ENCODE data around the gene ADRA2A. TPM values are rescaled to one million over a fixed set of nuclear protein-coding genes. Genes with fewer than 3 reads are reported as not detected.

Gene ADRA2A
- polyA plus RNA-seq, 1 donor from 2014 or later: not detected

DNA sequence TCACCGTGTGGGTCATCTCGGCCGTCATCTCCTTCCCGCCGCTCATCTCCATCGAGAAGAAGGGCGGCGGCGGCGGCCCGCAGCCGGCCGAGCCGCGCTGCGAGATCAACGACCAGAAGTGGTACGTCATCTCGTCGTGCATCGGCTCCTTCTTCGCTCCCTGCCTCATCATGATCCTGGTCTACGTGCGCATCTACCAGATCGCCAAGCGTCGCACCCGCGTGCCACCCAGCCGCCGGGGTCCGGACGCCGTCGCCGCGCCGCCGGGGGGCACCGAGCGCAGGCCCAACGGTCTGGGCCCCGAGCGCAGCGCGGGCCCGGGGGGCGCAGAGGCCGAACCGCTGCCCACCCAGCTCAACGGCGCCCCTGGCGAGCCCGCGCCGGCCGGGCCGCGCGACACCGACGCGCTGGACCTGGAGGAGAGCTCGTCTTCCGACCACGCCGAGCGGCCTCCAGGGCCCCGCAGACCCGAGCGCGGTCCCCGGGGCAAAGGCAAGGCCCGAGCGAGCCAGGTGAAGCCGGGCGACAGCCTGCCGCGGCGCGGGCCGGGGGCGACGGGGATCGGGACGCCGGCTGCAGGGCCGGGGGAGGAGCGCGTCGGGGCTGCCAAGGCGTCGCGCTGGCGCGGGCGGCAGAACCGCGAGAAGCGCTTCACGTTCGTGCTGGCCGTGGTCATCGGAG is 1.8 kb downstream of the ADRA2A start:
- H3K36me3 Mint-ChIP-seq: peaks cover 2% of the 10 kb centered on the region
- H3K4me3 Mint-ChIP-seq: peak overlapping the region in 1 of 4 donors; percentile 52
- no peak overlapping the region for H3K27ac Mint-ChIP-seq
- peaks cover 0 to 4% (median 3%) of the 10 kb centered on the region in 3 donors for H3K4me1 Mint-ChIP-seq
- H3K27me3 Mint-ChIP-seq: peaks cover 48% of the 10 kb centered on the region
- H3K9me3 Mint-ChIP-seq: peaks cover 0 to 1% (median 1%) of the 10 kb centered on the region in 3 donors

DNA sequence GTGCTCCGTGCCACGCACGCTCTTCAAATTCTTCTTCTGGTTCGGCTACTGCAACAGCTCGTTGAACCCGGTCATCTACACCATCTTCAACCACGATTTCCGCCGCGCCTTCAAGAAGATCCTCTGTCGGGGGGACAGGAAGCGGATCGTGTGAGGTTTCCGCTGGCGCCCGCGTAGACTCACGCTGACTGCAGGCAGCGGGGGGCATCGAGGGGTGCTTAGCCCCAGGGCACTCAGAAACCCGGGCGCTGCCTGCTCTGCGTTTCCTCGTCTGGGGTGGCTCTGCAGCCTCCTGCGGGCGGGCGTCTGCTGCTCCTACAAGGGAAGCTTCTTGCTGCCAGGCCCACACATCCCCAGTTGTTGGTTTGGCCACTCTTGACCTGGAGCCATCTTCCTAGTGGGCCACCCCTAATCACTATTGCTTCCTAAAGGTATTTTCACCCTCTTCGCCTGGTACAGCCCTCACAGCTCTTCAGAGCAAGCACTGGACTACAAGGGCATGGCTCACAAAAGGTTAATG is 2.5 kb downstream of the ADRA2A start:
- Mint-ChIP-seq H3K36me3 (peaks cover 2% of the 10 kb centered on the region), H3K4me1 (peaks cover 0 to 4% (median 3%) of the 10 kb centered on the region in 3 donors), H3K4me3 (peak overlapping the region in 2 of 4 donors; percentile 52 to 57), H3K27ac (no peak overlapping the region), H3K9me3 (peaks cover 0 to 1% (median 1%) of the 10 kb centered on the region in 3 donors), H3K27me3 (peaks cover 44% of the 10 kb centered on the region)

DNA sequence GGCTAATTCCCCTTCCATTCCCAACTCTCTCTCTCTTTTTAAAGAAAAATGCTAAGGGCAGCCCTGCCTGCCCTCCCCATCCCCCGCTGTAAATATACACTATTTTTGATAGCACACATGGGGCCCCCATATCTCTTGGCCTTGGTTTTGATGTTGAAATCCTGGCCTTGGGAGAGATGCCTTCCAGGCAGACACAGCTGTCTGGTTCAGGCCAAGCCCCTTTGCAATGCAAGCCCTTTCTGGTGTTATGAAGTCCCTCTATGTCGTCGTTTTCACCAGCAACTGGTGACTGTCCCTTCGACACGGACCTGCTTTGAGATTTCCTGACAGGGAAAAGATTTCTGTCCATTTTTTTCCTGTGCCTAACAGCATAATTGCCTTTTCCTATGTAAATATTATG is 3.0 kb downstream of the ADRA2A start:
- Mint-ChIP-seq H3K4me1 (peaks cover 0 to 4% (median 3%) of the 10 kb centered on the region in 3 donors), H3K27me3 (peaks cover 43% of the 10 kb centered on the region), H3K27ac (no peak overlapping the region), H3K9me3 (peaks cover 0 to 1% (median 1%) of the 10 kb centered on the region in 3 donors), H3K36me3 (peaks cover 2% of the 10 kb centered on the region), H3K4me3 (peak overlapping the region in 2 of 4 donors; percentile 52 to 57)

DNA sequence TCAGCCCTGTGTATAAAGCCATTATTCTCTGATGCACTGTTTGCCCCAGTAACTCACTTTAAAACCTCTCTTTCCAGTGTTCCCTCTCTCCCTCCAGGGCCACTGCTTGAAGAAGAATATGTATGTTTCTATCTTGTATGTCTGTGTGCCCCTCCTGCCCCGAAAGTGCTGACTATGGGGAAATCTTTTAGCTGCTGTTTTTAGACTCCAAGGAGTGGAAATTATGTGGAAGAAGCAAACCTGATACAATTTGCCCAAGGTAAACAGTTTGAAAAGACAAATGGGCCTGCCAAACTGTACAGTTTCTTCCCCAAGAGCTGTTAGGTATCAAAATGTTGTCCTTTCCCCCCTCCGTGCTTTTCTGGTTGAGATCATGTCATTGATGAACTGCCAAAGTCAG is 3.4 kb downstream of the ADRA2A start:
- H3K4me1 Mint-ChIP-seq: peaks cover 0 to 4% (median 3%) of the 10 kb centered on the region in 3 donors
- peaks cover 0 to 3% (median 1%) of the 10 kb centered on the region in 3 donors for H3K9me3 Mint-ChIP-seq
- no peak overlapping the region for H3K27ac Mint-ChIP-seq
- peaks cover 42% of the 10 kb centered on the region for H3K27me3 Mint-ChIP-seq
- H3K4me3 Mint-ChIP-seq: peak overlapping the region in 1 of 4 donors; percentile 52
- peaks cover 3% of the 10 kb centered on the region for H3K36me3 Mint-ChIP-seq

DNA sequence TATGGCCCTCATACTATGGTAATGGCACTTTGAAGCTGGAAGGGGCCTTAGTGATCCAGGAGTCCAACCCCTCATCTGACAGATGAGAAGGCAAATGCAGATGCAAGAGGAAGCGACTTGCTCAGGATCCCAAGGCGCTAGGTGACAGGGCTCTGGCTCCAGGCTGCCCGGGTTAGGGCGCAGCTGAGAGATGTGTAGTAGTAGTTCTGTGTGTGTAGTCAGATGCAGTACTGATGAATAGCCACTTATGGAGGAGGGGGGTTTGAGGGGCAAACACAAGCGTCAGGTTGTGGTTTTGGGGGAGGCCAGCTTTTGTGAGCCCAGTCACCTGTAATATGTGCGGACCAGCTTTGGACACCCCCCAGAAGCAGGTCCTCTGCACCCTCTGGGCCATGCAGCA is 4.8 kb downstream of the ADRA2A start:
- Mint-ChIP-seq H3K9me3 (peaks cover 0 to 9% (median 1%) of the 10 kb centered on the region in 3 donors), H3K4me1 (peaks cover 0 to 1% (median 0%) of the 10 kb centered on the region in 3 donors), H3K27ac (no peak overlapping the region), H3K36me3 (peaks cover 4% of the 10 kb centered on the region), H3K27me3 (peaks cover 33% of the 10 kb centered on the region), H3K4me3 (no peak overlapping the region)

DNA sequence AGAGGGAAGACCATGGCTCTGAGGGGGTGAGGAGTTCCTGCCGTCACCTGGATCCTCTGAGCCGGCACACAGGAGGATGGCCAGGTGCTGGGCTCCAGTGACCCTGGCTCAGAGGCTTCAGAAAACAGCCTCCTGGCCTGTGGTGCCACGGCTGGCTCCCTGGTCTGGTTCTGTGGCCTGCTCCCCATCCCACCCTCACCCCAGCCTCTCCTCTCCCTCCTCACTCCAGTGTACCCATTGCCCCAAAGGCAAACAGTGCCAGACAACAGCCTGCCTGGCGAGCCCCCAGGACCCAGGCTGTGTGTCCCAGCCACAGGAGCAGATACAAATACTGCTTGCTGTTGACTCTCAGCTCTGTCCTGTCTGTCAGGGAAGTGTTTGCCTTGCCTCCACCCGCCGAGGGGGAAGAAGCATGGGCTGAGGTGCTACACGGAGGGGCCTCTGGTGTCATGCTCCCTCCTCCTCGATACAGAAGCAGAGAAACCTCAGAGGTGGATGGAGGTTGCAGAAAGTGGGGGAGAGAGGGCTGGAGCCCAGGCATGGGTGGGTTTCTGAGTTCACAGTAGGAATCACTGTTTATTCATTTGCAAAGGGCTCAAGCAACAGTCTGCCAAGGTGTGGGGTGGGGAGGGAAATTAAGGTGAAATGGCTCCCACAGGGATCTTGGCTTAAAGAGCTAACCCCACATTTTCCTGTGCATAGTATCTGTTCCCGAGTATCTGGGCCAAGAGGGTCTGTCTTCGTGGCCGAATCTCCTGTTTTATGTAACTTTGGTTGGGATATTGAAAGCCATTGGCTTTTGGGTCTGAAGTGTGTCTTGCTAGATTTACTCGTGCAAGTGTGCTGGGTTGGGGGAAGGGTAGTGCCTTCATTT is 5.5 kb downstream of the ADRA2A start:
- H3K27me3 Mint-ChIP-seq: peaks cover 30% of the 10 kb centered on the region
- no peak overlapping the region for H3K4me3 Mint-ChIP-seq
- peaks cover 4% of the 10 kb centered on the region for H3K36me3 Mint-ChIP-seq
- H3K27ac Mint-ChIP-seq: no peak overlapping the region
- peaks cover 0 to 12% (median 1%) of the 10 kb centered on the region in 3 donors for H3K9me3 Mint-ChIP-seq
- H3K4me1 Mint-ChIP-seq: peaks cover 0 to 1% (median 0%) of the 10 kb centered on the region in 3 donors

DNA sequence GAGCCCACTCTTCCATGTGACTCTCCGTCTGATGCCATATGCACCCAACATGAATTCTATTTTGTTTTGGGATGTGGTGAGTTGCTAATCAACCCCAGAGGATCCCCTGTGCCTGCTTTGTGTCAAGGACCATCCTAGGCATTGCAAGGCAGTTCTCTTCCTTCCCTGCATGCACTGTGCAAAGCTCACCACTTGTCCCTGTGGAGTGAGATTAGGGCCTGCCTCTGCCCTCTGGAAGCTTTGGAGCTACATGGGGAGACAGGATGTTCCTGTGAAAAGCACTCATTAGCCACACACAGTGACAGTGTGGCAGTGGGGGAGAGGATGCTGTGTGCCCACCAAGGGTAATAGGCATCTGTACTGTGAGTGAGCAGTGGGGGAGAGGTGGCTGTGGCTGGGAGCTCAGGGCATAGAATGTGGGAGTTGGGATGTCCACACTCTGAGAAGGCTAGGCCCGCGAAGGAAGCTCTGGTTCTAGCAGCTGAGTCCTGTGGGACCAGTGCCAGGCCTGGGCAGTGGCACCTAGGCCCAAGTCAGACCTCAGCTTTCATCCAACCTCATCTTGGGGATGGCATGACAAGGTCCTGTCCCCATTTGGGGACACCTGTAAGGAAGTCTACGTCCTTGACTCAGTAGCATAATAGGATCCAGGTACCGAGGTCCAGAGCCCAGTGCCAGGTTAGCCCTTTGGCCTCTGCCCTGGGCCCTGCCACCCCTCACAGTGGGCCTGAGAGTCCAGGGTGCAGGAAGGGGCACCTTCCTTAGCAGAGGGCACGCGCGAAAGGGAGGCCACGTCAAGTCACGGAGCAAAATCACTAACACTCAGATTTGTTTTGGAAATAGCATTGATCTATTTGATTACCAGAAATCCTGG is 6.6 kb downstream of the ADRA2A start:
- no peaks in the 10 kb centered on the region for H3K4me1 Mint-ChIP-seq
- H3K27ac Mint-ChIP-seq: no peak overlapping the region
- H3K9me3 Mint-ChIP-seq: peaks cover 0 to 13% (median 1%) of the 10 kb centered on the region in 3 donors
- H3K4me3 Mint-ChIP-seq: no peak overlapping the region
- peaks cover 4% of the 10 kb centered on the region for H3K36me3 Mint-ChIP-seq
- H3K27me3 Mint-ChIP-seq: peaks cover 22% of the 10 kb centered on the region

DNA sequence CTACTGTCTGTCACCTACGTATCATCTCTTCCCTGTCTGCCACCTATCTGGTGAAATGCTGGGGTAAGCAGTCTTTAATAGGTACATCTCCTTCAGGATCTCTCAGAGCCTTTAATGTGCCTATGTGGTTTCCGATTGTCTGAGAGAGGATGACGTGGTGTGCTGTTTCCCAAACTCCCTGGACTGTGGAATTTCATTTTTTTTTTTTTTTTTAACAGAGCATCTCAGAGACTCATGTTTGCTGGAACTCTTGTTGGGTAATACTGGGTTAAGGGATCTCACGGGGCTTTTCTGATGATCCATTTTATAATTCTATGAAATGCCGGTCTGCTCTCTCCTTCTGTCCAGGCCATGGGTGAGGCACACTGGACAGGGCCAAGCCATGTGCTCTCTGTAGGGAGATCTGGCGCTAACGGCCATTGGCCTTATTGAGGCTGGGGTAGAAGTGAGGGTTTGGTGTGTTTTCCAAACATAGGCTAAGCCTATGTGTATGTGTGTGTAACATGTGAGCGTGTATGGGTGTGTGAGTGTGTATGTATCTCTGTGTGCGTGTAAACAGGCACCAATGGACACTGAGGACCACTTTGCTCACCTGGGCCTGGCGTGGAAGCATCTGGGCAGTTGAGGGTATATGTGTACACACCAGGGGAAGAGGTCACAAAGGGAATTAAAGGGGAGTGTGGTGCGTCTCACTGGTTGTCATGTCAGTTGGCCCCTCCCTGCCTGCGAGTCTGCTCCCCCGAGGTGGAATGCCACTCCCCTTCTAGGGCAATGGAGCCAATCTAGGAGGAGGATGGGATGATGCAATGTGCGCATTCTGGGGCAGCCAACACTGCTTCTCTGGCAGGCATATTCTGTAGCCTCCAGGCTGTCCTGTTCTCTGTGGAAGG is 7.8 kb downstream of the ADRA2A start:
- H3K4me1 Mint-ChIP-seq: no peaks in the 10 kb centered on the region
- H3K36me3 Mint-ChIP-seq: peaks cover 2% of the 10 kb centered on the region
- H3K27me3 Mint-ChIP-seq: peaks cover 21% of the 10 kb centered on the region
- H3K9me3 Mint-ChIP-seq: peaks cover 0 to 13% (median 0%) of the 10 kb centered on the region in 3 donors
- H3K27ac Mint-ChIP-seq: peak overlapping the region in 2 of 3 donors; percentile 12 to 50
- no peak overlapping the region for H3K4me3 Mint-ChIP-seq

DNA sequence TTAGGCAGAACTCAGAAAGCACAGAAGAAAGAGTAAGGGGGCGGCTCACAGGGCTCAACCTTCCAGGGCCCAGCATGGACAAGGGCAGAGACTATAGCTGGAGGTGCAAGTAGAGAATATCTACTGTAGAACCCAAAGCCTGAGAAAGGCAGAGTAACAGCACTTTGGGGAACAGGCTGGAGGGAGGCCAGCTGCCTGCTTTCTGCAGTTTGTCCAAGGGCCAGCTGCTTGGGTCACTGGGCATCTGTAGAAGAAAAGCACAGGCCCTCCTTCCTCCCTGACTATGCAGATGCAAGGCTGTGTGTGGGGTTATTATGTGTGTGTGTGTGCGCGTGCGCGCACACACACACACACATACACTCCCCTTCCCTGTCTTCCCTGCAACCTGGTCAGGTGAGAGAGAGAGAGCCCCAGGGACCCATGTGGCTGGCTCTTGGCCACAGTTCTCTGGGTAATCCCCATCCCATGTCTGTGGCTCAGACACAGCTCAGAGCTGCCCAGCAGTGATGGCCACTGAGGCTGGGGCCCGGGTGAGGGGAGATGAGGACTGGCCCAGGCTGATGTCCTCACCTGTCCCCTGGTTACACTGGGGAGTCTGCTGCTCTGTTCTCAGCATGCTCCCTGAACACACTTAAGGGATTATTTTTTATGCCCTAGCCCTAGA is 9.0 kb downstream of the ADRA2A start:
- Mint-ChIP-seq H3K27ac (no peak overlapping the region), H3K36me3 (peaks cover 4% of the 10 kb centered on the region), H3K9me3 (peaks cover 0 to 14% (median 0%) of the 10 kb centered on the region in 3 donors), H3K4me1 (no peaks in the 10 kb centered on the region), H3K27me3 (peaks cover 19% of the 10 kb centered on the region), H3K4me3 (no peak overlapping the region)

DNA sequence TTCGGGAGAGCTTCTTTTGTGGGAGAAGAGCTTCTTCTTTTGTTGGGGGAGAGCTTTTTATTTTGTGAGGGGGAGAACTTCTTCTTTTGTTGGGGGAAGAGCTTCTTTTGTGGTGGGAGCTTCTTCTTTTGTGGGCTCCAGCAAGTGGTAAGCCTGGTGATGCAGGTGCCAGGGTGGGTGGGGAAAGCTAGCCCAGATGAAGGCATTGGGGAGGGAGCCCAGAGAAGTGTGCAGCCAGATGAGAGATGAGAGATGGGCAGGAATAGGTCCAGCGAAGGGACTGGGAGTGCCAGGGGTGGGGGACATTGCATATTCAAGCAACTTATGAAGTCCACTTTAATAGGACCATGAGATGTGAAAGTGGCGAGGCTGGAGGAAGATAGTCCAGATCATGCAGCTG is 9.7 kb downstream of the ADRA2A start:
- no peak overlapping the region for H3K4me3 Mint-ChIP-seq
- H3K27me3 Mint-ChIP-seq: peaks cover 20% of the 10 kb centered on the region
- peaks cover 0 to 14% (median 0%) of the 10 kb centered on the region in 3 donors for H3K9me3 Mint-ChIP-seq
- no peaks in the 10 kb centered on the region for H3K4me1 Mint-ChIP-seq
- H3K36me3 Mint-ChIP-seq: peaks cover 4% of the 10 kb centered on the region
- H3K27ac Mint-ChIP-seq: peak overlapping the region in 1 of 3 donors; percentile 65

DNA sequence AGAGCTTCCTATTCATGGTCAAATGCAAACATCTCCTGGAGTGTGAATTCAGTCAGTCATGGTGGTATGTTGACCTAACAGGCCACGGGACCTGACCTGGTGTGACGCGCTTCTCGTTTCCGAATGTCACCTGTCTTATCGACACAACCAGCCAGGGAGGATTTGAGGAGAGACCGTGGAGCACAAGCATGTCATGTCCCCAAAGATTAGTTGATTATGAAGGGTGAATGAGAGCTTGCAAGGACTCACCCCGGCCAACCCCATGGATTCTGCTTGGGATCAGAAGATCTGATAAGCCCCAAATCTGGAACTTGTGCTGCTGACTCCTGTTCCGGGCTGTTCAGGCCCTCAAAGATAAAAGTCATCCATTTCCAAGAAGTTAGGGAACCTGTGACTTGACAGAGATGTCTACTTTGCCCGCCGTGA is 10.5 kb downstream of the ADRA2A start:
- H3K36me3 Mint-ChIP-seq: peaks cover 5% of the 10 kb centered on the region
- no peaks in the 10 kb centered on the region for H3K4me1 Mint-ChIP-seq
- H3K9me3 Mint-ChIP-seq: peaks cover 0 to 14% (median 0%) of the 10 kb centered on the region in 3 donors
- peak overlapping the region in 1 of 3 donors; percentile 84 for H3K27ac Mint-ChIP-seq
- peaks cover 20% of the 10 kb centered on the region for H3K27me3 Mint-ChIP-seq
- peak overlapping the region in 1 of 4 donors; percentile 42 for H3K4me3 Mint-ChIP-seq

DNA sequence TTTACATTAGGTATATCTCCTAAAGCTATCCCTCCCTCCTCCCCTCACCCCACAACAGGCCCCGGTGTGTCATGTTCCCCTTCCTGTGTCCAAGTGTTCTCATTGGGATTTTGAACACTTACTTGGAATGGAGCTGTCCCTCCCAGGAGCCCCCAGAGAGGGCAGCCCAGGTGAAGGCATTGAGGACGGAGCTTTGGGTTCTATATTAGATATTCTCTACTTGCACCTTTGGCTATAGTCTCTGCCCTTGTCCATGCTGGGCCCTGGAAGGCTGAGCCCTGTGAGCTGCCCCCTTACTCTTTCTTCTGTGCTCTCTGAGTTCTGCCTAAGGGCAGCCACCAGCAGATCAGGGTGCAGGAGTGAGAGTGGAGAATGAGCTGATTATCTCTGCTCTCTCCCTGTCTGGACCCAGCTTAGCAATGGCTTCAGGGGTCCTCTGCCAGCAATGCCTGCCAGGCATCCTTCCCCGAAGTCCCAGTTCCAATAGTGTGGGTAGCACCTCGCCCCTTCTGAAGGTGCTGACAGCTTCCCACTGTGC is 11.2 kb downstream of the ADRA2A start:
- Mint-ChIP-seq H3K4me3 (no peak overlapping the region), H3K27me3 (peaks cover 21% of the 10 kb centered on the region), H3K36me3 (peaks cover 6% of the 10 kb centered on the region), H3K4me1 (no peaks in the 10 kb centered on the region), H3K27ac (no peak overlapping the region), H3K9me3 (peaks cover 0 to 14% (median 0%) of the 10 kb centered on the region in 3 donors)

DNA sequence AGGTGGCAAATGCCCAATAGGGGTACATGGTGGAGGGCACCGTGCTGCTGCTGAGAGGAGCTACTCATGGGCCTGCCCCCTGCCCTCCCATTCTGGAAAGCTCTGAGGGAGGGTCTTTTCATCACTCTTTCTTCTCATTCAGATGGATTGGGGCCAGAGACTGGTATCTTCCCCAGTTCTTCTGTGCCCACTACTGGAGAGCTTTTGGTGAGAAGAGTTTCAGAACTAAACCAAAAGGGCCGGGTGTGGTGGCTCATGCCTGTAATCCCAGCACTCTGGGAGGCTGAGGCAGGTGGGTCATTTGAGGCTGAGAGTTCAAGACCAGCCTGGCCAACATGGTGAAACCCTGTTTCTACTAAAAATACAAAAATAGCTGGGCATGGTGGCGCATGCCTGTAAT is 12.5 kb downstream of the ADRA2A start:
- peaks cover 6% of the 10 kb centered on the region for H3K36me3 Mint-ChIP-seq
- H3K4me3 Mint-ChIP-seq: no peak overlapping the region
- H3K4me1 Mint-ChIP-seq: no peaks in the 10 kb centered on the region
- H3K27me3 Mint-ChIP-seq: peaks cover 22% of the 10 kb centered on the region
- H3K27ac Mint-ChIP-seq: no peak overlapping the region
- H3K9me3 Mint-ChIP-seq: peaks cover 0 to 14% (median 0%) of the 10 kb centered on the region in 3 donors

All from IgD-negative memory B cell (primary cell).